Activated T-helper 1 cell treated with anti-CD3 and anti-CD28 coated beads, Interleukin-2, amount 50 U/mL, for 16 hours (primary cell): ENCODE results near the gene PLEKHM3.

Source experiments
- DNase-seq, 2 donors: peaks; one replicate each; pipeline ENCODE4 v3.0.0-alpha.2; 2020; ENCODE audit warnings: low read depth in 1 of 2, low spot score in 1 of 2

The PLEKHM3 gene, protein sequence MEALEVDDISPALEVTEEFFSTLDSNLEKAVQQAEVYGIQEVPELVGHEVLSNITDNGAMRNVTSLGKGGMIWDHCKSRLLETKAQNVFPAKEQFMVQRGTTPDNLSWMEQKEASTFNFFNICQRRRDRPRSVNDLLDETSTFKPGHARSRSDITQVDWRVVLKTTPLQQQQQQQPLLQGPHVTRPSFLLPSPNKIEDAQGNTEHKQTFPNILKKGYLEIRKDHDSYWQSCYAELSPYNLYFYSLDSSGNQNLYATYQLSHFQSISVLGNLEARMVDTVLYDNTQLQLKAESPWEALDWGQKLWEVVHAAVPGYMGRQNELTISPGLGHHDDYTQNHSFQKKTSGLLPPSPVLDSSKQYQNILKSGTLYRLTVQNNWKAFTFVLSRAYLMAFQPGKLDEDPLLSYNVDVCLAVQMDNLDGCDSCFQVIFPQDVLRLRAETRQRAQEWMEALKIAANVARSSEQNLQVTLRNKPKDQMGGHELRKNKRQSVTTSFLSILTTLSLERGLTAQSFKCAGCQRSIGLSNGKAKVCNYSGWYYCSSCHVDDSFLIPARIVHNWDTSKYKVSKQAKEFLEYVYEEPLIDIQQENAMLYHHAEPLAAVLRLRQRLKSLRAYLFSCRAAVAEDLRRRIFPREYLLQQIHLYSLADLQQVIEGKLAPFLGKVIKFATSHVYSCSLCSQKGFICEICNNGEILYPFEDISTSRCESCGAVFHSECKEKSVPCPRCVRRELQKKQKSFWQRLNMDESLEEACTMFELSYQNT

GRCh38 chr2:208025037-208025813 is at the start of gene PLEKHM3:
TSS of gene PLEKHM3 (minus strand) at chr2:208025527. CDS start at chr2:208001639, 23,888 bp downstream.
- peak; percentile 50 to 57 for DNase-seq

DNA sequence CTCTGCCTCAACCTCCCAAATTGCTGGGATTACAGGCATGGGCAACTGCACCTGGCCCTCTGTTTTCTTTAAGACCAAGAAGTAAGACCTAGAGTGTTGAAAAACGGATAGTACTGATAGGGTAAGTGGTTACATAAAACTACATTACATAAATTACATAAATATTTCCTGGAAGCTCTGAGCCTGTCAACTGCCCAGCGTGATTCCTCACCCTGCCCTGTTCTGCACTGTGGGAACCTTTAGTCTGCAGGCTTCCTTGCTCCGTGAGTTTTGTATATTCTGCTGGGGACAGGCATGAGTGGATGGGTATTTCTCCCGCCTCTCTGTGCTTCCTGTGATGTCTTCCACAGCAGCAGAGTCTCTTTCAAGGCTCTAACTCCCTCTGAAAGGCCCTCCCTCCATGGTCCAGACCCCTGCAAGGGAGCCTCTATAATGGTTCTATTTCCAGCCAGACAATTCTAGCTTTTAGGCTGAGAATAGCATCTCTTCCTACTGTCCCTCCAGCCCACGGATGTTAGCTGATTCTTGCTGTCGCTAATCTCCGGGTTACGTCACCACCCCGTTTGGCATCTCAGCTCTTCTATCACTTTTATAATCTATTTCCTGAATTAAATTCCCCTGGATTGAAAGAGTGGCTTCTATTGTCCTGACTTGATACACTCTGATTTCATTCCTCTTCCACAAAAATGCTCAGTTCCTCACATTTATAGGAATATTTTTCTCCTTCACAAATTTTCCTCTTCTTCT is 49.5 kb upstream of the PLEKHM3 start:
- no peak for DNase-seq

DNA sequence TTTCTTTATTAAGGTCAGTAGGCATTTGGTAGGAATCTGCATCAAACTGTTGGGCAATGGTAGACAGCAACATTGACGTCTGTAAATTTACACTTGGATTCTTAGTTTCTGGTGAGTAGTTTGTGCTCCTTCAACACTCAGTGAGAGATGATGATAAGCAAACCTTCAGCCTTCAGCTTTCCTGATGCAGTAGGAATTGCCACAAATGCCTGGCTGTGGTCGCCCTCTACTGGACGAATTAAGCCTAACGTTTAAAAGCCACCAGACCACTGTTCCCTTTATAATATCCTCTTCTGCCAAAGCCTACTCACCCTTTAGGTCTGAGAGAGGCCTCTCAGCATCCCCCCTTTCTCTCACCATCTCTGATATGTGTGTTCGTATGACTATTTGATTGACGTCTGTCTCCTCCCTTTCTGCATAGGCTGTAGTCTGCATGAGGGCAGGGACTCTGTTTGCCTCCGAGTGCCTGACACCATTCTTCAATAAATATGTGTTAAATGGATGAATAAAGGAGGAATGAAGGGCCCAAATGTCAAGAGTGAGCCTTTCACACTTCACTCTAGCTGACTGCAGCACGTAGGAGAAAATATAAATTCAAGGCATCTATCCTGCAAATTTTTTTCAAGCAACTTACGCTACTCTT is 47.0 kb upstream of the PLEKHM3 start:
- DNase-seq = peak; percentile 8 to 16

DNA sequence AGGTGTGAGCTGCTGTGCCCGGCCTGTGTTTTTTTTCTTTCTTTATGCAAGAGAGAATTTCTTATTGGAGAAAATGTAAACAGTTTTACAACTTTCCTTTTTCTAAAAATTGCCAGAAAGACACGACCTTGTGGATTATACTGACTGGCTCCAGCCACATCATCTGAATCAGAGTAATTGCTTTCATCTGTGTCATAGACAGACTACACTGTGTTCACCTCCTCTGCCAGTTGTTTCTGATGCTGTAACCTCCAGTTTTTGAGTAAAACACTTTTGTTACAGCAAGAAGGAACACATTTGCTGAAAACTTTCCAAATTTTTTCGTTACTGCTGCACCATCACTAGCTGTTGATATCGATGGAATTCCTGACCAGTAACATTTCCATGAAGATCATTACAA is 43.9 kb upstream of the PLEKHM3 start:
- no peak for DNase-seq

DNA sequence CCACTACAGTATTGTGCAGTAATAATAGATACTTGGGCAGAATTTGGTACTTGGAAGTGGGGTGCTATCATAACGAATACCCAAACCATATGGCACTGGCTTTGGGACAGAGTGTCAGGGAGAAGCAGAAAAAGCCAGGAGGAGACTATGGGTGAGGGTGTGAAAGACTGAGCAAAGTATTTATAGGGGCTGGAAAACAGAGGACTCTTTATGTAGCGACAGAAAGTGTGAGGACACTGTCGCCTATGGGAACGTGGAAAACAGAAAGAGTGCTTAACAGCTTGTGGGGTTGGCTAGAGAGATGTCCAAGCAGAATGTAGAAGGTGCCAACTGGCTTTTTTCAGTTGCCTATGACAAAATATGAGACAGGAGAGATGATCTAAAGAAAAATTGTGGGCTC is 40.7 kb upstream of the PLEKHM3 start:
- DNase-seq = no peak

DNA sequence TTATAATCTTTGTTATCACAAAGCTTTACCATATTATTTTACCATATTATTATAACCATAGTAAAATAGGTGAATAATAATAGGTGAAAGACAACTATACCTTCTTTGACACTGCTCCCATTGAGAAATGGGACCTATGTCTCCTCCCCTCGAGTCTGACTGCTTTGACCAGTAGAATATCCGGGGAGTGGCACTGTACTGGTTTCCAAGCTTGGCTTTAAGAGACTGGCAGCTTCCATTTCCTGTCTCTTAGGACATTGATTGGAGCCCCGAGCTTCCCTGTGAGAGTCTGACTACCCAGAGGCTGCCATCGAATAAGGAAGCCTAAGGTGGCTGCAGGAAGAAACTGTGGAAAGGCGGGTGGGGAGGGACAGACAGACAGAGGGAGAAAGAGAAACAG is 40.1 kb upstream of the PLEKHM3 start:
- DNase-seq = no peak

DNA sequence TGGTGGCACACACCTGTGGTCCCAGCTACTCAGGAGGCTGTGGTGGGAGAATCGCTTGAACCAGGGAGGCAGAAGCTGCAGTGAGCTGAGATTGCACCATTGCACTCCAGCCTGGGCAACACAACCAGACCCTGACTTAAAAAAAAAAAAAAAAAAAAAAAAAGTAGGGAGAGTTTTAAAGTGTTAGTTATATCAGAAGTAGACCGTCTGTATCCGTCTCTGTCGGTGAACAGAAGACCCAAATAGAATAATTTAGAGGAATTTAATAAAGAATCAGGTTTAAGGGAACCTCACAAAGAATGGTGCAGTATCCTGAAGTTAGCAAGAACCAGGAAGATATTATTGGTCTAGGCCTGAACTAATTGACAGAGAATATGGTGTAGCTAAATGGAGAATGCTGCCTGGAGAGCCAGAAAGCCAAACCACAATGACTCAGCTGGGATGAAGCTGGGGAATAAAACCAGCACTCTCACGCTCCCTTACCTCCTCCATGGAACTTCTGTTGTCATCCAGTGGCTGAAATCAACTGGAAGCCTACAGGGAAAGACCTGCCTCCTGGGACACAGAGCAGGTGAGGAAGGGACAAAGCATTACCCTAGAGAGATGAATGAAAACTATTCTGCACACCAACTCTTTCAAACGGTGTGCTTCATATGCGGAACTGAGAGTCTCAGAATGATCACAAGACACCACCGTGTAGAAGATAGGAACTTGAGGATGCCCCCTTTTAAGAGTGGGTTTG is 39.1 kb upstream of the PLEKHM3 start:
- no peak for DNase-seq

DNA sequence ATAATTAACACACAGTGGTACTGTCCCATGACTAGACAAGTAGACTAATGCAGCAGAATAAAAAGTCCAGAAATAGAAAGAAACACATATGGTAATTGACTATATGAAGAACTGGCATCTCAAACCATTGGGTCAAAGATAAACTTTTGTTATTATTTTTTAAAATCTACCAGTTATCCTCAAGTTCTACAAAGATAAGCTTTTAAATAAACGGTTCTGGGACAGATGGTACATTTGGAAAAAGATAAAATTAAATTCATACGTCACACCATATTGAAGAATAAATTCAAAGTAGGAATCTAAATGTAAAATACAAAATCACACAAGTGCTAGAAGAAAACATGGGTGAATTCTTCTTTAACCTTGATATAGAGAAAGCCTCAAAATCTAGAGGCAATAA is 37.6 kb upstream of the PLEKHM3 start:
- DNase-seq = no peak

GRCh38 chr2:208062113-208062512 is 36.8 kb upstream of the PLEKHM3 start:
- no peak for DNase-seq

DNA sequence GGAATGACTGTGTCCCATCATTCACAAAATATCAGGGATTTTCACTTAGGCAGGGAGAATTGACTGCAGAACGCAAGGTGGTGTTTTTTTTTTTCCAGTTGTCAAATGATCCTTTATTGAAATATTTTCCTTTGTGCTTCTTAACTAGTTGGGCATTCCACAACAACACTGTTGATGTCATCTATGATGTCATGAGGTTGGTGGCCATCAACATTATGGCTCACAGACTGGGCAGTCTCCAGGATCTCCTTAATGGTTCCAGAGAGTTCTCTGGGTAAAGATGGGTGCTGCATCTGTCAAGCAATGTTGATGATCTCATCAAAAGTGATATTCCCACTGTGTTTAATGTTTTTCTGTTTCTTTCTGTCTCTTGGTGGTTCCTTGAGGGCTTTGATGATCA is 31.8 kb upstream of the PLEKHM3 start:
- DNase-seq = no peak

GRCh38 chr2:208049441-208049840 is 24.1 kb upstream of the PLEKHM3 start:
- no peak for DNase-seq

DNA sequence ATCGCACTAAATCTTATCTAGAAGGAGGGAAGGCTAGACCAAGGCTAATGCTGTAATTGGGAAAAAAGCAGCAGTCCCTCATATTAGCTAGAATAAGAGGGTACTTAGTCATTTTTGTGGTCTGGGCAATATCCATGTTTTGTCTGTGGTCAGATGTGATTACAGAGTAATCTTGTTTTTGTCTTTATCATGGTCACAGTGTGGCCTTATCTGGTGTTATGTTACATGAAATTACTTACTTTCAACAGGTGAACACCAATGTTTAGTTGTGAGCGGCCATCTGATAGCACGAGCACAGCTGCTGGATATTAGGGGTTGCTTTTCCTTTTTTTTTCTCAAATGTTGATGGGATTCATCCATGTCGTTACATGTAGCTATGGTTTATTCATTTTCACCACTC is 23.7 kb upstream of the PLEKHM3 start:
- DNase-seq = no peak

DNA sequence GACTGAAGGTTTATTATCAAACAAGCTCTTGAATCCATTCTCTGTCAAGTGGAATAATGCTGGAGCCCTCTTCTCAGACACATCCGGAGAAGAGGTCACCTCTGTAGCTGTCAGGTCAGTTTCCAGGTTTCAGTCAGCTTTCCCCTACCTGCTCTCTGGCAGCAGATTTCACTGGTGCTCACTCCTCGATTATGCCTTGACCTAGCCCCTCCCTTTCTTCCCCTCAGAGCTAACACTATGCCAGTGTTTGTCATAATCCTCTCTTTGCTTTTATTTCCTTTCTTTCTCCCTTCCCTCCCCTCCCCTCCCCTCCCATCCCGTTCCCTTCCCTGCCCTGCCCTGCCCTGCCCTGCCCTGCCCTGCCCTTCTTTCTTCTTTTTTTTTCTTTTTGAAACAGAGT is 22.5 kb upstream of the PLEKHM3 start:
- DNase-seq = no peak

- DNase-seq = no peak
These were observed 21.4 kb upstream of the PLEKHM3 start for GRCh38 chr2:208046686-208047085.

GRCh38 chr2:208042450-208042849 is 17.1 kb upstream of the PLEKHM3 start:
- no peak for DNase-seq

- no peak for DNase-seq
These were observed 16.7 kb upstream of the PLEKHM3 start for GRCh38 chr2:208042041-208042440.

DNA sequence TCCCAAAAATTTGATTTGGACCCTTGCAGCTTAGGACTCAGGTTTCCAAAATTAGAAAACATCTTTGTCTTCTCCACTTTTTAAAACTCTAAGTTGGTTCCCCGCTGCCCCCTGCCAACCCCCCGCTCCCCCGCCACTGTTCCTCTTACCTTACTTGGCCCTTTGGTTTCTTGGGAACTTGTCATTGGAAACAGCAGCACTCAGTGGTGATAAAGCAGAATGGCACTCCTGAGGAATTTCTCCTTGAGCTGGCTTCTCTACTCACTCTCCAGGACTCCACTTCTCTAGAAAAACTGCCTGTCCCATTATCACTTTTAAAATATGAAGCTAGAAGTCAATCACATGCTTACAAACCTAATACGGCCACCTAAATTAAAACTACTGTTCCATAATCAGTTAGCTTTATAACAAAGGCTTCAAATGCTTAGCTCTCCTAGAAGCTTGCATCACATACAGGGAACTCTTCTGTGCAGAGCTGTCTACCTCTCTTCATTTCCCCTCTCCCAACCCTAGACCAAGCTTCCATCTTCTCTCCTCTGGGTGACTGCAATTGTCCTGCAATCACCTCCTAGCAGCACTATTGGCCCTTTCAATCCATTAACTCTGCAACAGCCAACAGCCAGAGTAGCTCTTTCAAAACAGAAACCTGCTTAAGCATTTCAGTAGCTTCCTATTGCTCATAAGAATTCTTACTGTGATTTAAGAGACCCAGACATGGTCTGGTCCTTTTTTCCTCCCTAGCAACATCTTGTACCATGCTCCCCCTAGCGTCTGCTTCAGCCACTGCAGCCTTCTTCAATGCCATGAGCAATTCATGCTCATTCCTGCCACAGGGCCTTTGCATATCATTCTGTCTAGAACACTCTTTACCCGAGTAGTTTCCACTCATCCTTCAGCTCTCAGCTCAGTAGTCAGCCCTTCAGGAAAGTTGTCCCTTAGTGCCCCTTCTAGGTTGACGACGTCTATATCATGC is 15.2 kb upstream of the PLEKHM3 start:
- DNase-seq = peak; percentile 22 to 44

GRCh38 chr2:208039376-208040110 is 14.2 kb upstream of the PLEKHM3 start:
- no peak for DNase-seq
